C1 segment of cervical spinal cord (tissue), 14 donors: ENCODE data around the gene ACBD5.

Source experiments
- DNase-seq, 14 donors: peaks; one replicate each; lab custom pipeline; 2025; lab: John Stamatoyannopoulos, UW

The ACBD5 gene

DNA sequence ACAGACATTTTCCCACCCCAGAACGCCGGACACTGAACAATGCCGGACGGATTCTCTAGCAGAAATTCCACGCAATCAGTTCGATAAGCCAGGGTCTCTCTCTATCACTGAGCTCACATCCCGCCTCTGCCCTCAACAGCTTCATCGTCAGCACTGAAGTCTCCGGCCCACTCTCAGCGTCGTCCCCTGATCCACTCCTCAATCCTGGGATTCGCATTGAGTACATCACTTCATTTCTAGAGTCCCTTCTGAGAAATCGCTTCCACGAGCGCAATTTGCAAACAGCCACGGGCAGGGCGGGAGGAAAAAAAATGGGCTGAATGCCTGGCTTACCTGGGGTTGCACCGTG is 86.8 kb downstream of the ACBD5 start:
- DNase-seq: no peak

DNA sequence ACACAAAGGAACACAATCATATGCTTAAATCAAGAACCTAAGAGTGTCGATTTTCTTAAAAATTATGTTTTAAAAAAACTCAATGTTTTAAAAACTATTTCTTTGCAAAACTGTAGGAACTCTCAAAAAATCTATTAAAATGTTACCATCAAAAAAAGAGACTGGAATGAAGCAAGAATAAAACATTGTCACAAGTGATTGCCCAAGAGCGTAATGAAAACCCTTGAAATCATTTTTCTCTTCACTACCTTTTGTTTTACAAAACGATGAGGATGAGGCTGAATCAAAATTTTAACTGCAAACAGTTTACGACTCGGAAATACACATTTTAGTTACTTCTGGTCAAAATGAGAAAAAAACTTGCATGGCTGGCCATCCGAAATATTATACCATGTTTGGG is 87.3 kb downstream of the ACBD5 start:
- DNase-seq: no peak

DNA sequence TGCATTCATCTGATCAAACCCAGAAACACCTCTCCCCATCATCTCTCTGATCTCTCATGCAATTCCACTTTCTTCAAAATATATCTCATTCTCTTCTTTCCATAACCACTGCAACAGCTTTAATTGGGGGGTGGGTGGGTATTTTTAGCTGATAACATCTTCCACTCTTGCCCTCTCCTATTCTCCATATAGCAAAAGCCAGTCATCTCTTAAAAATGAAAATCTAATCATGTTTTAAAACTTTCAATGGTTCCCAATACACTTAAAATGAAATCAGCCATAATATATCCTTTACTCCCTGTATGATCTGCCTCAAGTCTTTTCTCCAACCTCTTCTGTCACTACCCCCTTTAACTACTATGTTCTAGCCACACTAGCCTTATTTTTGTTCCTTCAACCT is 87.9 kb downstream of the ACBD5 start:
- DNase-seq: no peak

DNA sequence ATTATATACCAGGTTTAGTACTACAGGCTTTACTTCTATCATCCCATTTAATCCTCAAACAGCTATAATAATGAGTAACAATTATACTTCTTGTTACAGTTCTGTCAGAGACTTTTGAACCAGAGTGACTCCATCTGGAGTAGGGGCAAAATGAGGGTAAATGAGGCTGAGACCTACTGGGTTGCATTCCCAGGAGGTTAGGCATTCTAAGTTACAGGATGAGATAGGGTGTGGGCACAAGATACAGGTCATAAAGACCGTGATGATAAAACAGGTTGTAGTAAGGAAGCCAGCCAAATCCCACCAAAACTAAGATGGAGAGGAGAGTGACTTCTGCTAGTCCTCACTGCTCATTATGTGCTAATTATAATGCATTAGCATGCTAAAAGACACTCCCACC is 90.3 kb downstream of the ACBD5 start:
- DNase-seq: no peak

DNA sequence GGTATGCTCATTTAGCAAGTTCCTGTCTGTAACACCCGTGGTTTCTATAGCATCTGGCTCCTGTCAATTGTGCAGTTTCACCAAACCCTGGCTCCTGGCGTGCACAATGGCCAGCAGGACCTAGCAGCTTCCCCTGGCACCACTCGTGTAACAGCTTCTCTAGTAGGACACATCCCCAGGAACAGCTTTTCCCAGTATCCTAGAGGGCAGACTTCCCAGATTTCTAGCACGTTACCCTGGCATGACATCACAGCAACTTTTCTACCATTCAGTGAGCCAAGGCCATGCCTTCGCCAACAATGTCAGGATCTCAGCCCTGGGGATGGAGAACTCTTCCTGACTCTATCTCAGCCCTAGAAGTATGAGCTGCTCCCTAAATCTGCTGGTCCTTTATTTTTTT is 92.9 kb downstream of the ACBD5 start:
- peak in 1 of 14 donors; percentile 2 for DNase-seq

DNA sequence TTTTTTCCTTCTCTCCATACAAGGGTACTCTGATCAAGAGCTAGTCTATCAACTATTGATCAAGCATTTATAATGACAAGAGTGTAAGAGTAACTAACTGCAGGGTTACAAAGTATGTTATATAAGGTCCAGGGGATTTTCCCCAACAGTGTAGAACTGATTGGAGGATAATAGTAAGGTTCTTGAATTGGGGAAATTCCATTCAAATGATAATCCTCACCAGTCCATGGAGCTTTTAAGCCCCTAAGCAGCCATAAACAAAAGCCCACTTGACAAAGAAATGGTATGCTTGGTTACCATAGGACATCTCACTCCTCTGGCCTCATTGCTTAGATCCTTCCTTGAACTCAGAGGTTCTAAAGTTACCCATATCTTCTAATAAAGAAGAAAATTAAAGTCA is 94.7 kb downstream of the ACBD5 start:
- DNase-seq: no peak
